GM12874 (cell line): ENCODE measurements around the gene PTGDS.

Experiments used
- CTCF ChIP-seq: IDR thresholded peaks from 2 replicates; pipeline ENCODE4 v1.5.1; 2011; ENCODE audit warnings: low read depth, mild to moderate bottlenecking, control low read depth, low read length, moderate library complexity; ENCODE audit not compliant: insufficient read depth

Gene PTGDS

DNA sequence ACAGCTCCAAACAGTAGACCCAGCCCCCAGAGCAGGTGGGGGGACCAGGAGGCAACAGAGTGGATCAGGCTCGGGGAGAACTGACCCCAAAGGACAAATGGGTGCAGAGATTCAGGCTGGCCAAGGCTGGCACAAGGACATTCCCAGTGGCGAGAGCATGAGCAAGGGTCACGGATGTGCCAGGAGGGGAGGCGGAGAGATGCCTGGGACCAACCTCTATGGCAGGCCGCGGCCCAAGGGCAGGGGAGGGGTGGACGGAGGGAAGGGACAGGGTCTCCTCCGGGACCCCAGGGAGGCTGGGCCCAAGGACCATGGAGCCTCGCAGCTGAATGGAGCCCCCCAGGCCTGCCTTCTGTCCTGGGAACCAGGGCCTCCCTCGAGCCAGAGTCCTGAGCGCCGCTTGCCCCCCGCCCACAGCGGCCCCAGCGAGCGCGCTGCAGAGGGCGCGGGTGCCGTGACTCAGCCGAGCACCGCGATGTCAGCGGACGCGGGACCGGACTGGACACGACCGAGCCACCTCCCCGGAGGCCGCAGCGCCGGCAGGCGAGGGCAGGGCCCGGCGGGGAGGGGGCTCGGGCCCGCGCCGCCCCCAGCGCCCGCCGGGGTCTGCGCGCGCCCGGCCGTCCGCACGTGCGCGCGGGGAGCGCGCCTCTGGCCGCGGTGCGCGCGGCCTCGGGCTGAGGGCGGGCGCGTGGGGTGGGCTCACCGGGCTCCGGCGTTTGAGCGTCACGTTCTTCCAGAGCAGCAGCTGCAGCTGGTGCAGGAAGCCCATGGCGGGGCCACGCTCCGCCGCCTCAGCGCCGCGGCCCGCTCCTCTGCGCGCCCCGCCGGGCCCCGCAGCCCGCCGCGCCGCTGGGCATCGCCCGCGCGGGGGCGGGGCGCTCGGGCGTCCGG is 50.3 kb downstream of the PTGDS start, which contains the start of gene ABCA2:
TSS of gene ABCA2 (minus strand) at position 869 of the 894 bp plus-strand sequence. CDS start at position 772, 97 bp downstream.
- TF ChIP-seq CTCF = no peak

- peak; percentile 85 for TF ChIP-seq CTCF
Observed at GRCh38 chr9:137028263-137029057, 51.2 kb downstream of the PTGDS start.

- peak; percentile 97 for TF ChIP-seq CTCF
Observed at GRCh38 chr9:137029058-137029936, 52.0 kb downstream of the PTGDS start.

DNA sequence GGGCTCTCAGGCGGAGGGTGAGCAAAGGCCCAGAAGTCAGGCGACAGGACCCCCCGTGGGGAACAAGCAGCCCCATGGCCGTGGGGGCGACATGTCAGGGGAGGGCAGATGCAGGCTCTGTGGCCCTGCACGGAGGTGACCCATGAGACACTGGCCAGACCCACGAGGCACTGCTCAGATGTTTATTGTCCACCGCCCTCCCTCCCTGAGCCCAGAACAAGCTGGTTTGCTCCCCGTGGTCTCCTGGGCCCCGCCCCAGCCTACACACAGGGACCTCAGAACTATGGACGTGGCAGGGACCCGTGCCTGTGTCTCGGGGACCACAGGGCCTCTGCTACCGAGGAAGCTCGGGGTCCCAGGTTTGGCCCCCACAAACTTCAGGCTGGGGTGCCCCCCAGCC is 52.7 kb downstream of the PTGDS start:
- no peak for TF ChIP-seq CTCF

DNA sequence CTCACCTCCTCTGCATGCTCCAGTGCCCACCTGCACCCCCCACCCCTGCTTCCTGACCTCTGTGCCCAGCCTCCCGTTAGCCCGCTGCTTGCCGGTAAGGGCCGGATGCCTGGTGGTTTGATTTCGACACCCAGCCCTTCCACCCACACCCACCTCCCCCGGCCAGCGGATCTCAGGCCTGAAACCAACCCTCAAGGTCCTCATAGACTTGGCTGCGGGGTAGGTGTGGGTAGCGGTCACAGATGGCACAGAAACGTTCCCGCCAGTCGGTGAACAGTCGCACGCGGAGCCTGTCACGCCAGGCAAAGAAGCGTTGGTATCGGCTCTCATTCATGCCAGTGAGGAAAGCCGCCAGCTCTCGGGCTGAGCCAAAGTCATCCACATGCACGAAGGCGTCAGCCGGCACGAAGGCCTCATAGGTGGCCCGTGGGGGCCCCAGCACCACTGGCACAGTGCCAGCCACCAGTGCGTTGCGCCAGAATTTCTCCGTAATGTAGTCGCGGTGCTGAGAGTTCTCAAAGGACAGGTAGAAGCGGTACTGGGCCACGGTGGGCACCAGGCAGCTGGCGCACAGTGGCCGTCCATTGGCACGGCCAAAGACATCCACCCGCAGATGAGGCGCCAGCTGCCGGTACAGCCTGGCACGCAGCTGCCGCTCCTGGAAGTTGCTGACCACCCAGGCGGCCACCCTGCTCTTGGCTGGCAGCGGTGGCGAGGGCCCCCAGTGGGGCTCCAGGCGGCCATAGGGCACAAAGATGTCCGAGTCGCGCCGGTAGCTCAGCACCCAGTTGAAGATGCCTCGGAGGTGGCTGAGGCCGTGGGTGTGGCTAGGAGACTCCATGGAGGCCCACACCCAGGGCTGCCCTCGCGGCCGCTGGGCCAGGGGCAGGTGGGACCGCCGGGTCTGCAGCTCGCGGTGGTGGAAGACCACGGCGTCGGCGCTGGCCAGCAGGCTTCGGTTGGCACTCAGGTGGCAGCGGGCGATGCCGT is 53.5 kb downstream of the PTGDS start:
- TF ChIP-seq CTCF = no peak
